ENCODE data around the gene CDH16.
"Not testable (repeated sequence)": the region's sequence is repeated elsewhere in the genome, so short reads cannot be mapped to it uniquely, and the experiment has no call there.

GRCh38 chr16:66944971-66945370 lies 26.3 kb upstream of the CDH16 start:
- TF ChIP-seq CTCF (IDR thresholded peaks at IDR 0.05); POLR2AphosphoS5 (IDR thresholded peaks at IDR 0.05; ENCODE audit: insufficient read depth in 1 of 2, low read depth in 1 of 2): not testable (repeated sequence)

All from vagina (tissue), 2 donors.